GM18861 (cell line): ENCODE results near the gene STEEP1.

Experiments used
- ATAC-seq: cut with Tn5 transposase; IDR thresholded peaks from one replicate; pipeline ENCODE4 v1.9.1; 2021; ENCODE audit not compliant: unreplicated experiment

The STEEP1 gene

DNA sequence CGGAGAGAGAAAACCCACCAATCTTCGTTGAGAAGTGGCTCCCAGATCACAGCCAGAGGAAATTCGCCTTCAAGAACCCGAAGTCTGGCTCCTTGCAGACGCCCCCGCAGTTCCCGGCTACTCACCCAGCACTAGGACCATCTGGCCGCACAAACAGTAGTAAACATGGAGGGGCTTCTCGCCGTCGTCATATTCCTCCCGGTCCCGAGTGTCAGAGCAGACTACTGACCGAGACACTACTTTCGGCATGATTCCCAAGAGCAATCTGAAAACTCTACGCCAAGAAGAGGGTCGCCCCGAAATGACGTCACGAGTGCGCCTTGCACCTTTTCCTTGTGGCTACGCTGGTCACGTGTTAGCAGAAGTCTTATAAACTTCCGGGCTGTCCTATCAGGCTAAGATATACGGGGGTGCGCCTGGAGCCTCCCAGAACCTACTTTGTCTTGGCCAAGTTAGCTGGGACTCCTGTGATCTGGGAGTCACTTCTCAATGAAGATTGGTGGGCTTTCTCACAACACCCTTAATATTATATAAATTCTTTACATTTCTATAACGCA lies at the start of gene STEEP1:
Gene STEEP1 (minus strand): TSS at position 303 of the 557 bp plus-strand sequence. CDS start 54 bp downstream, at position 249.
- peak; percentile 87 for ATAC-seq

DNA sequence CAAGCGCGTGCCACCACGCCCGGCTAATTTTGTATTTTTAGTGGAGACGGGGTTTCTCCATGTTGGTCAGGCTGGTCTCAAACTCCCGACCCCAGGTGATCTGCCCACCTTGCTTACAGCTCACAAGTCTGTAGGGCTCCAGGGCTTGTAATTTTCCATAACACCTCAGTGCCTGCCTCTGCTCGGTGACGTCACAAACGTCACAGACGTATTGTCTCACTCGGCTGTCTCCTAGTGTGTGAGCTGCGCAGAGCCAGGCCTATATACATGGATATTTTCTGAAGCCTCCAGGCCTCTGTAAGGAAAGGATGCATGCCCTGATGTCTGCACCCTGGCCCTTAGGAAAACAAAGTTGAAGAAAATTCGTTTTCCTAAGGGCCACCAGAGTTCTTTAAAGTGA lies 49.6 kb upstream of the STEEP1 start:
- no peak for ATAC-seq

DNA sequence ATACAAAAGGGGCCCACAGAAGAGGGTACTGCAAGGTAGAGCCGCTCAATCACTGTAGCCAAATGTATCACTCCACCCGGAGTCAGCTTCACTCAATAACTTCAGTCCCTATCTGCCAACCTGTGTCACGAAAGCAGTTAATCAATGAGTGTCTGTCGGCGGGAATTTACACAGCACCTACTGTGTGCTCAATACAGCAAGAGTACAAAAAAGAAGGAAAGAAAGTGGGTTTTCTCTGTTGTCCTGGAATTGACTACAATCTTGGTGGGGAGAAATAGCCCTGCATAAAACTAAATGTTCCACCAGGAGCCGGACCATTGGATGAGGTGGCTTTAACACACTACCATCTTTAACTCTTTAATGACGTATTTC lies 41.8 kb upstream of the STEEP1 start:
- ATAC-seq: peak; percentile 4

DNA sequence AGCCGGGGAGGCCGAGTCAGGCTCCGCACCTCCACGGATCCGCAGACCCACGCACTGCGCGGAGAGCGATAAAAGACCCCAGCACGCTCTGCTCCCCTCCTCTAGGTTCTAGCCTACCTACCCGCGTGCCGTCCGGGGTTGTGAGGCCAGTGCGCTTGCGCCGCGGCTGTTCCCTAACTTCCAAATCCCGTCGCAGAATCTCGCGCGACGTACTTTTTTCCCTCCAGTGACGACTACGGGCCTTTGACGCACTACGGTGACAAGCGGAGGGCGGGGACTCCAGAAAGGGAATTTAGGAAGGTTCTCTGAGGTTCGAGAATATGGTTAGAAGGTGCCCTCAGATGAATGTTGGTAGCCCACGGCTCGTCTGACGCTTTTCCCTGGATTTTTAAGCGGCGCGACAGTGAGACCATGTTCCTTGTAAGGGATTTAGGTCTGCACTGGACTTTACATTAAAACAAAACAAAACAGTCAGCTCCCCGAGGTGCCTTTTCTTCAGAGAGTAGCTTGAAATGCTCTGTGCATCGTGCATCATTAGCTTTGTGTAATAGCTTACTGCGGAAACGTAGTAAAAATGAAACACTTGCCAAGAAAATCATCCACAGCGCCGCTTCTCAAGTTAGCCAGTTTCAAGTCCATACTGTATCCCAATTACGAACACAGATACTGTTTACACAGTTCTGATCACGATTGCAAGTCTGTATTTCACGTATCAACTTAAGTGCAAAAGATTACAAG lies 41.2 kb upstream of the STEEP1 start, which contains the start of gene NKRF:
Gene NKRF (minus strand): TSS at position 145 of the 738 bp plus-strand sequence.
- ATAC-seq: peak; percentile 70

DNA sequence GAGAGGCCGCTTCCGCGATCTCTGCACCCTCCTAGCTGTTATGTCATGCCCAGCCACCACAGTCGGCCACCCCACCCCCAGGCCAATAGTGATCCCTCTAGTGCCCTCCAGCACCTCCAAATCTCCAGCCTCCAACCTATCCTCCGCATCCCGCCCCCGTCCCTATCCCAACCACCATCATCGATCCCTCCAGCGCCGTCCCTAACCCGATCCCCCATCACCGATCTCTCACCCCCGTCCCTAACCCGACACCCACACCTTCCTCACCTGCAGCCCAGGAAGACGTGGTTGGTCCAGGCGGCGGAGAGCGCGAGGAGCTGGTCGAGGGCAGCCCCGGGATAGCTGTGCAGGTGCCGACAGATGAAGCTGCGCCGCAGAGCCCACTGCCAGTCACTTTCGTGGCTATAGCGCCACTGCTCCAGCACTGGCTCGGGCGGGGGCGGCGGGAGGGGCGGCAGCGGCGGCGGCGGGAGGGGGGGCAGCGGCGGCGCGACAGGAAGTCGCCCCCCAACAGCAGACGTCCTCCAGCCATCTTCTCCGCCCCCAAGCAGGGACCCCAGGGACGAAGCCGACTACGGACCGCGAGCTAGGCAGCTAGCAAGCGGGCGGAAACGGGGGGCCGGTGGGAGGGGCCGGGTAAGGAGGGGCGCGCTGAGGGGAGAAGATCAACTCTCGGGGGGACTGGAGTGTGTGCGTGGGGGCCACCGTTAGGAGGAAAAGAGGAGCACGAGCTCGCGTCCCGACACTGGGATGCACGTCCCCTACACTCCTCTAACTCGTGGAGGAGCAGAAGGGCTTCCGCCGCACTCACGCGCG lies 40.5 kb upstream of the STEEP1 start:
- ATAC-seq: peak; percentile 9

DNA sequence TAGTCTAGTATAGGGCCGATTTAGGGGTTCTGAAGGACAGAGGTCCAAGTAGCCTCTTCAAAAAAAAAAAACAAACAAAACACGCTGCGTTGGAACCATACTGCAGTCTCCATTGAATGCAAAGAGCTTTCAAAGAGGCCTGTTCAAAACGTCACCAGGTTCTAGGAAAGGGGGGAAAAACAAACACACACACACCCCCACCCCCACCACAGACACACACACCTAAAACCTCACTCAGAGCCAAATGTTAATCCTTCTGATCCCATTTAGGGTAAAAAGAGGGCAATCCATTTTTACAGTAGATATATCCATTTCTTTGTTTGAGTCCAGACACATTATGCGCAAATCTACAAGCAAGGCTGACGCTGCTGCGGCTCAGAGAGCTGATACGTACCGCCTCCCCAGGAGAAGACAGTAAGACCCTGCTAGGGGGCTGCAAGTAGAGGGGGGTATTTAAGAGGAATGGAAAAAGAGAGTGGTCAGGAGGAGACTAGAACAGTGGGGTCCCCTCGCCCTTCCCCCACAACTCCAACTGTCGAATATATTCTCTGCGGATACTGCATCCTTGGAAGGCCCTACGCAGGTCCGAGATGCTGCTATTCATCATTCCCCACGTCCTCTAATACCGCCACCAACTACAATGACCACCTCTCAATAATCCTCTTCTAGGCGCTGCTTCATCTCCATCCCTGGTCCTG lies 39.7 kb upstream of the STEEP1 start:
- ATAC-seq: no peak

DNA sequence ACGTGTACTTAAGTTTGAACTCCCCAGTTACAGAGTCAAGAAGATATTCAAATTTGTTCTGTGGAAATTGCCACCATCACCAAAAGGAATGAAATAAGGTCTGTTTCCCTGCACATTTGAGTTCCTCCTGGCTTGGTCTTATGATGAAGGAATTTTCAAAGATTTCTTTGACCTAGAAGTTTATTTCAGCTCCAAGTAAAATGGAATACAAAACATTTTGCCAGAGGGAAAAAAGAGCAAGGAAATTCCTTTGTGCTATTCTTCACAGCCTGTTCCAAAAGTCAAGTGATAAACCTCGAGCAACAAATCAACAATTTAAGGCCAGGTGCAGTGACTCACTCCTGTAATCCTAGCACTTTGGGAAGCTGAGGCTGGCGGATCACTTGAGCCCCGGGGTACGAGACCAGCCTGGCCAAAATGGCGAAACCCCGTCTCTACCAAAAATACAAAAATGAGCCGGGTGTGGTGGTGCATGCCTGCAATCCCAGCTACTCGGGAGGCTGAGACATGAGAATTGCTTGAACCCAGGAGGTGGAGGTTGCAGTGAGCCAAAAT lies 37.6 kb upstream of the STEEP1 start:
- no peak for ATAC-seq

DNA sequence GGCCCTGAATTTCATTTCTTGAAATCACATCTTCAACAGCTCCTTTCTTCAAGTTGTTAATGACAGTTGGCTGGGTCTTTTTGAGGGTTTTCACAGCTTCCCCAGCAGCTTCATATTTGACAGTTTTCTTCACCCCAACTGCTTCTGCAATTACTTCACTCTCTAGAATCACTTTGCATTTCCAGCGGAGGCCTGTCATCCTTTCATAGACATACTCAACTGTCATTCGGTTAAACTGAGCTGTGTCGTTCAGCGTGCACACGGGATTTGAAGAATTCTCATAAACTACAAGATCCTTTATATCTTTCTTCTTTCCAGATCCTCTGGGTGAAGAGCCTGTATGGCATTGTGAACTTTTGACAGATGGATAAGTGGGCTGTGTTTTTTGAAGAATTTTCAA lies 24.6 kb upstream of the STEEP1 start:
- no peak for ATAC-seq

DNA sequence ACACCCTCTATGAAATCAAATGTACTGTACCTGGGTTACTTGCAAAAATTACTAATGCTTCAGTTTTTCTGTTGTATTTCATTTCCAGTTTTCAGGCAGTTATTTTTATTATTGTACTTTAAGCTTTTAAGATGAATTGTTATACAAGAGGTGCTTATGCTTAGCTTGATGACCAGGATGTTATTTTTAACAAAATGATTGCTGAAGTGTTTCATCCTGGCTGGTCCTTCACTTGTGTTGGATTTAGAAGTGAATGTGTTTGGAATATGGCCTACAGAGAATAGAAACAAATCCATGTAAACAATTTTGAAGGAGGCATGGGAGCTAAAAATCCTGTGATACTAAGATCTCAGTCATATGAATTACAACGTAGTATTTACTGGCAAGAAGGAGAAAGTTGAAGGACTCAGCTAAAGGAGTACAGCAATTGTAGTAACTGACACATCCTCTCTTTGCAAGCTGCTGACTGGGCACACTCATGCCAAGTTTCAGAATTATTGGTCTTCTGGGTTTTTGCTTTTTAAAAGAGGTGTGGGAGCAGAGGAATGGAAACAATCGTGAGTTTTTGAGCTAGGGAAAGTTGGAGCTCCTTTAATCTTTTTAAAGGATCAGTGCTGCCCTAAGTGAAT lies 18.3 kb upstream of the STEEP1 start:
- no peak for ATAC-seq

DNA sequence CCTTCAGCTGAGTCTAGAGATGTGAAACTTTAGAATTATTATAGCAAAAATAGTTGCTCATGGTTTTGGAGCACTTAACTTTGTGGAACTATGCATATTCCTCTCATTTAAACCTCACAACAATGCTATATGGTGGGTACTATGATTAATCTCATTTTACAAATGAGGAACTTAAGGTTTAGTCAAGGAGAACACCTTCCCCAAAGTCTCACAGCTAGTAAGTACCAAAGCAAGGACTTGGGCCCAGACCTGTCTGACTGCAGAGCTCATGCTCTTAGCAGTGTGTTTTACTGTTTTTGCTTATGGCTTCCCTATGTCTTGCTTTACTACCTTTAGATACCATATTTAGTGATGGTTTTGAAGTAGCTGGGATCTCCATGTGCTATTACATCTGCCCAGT lies 14.2 kb upstream of the STEEP1 start:
- ATAC-seq: no peak

DNA sequence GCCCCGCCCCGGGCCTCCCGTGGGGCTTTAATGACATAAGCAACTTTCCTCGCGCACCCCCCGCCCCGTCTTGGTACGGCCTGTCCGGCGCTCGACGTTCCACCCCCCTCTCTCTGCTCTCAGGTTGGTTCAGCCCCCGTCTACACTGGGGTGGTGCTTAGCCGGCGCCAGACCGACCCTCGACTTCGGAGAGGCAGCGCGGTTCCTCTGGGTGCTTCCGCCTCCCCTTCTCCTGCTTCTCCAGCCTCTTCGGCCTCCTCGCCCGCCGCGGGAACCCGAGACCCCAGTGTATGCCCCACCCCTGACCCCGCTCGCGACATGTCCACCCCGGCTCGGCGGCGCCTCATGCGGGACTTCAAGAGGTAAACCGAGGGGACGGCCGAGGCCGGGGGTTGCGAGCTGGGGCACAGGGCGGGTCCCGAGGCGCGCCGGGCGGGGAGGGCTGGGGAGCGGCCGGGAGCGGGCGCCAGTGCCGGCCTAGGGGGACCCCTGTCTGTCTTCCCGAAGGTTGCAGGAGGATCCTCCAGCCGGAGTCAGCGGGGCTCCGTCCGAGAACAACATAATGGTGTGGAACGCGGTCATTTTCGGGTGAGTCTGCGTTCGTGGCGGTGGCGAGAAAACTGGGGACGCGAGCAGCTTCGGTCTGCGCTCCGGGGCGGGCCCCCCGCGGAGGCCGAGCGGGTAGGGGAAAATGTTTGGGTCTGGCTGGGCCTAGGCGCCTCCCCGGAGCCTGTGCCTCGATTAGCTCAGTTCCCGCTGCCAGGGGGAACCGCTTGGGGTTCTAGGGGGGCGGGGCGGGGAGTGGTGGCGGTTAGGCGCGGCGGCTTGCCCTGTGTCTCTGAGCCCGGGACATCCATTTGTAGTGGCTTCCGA lies 9.4 kb upstream of the STEEP1 start, which contains the start of gene UBE2A:
Gene UBE2A (plus strand): TSS at position 170 of the 873 bp plus-strand sequence. CDS start 149 bp downstream, at position 319.
- ATAC-seq: peak; percentile 58

DNA sequence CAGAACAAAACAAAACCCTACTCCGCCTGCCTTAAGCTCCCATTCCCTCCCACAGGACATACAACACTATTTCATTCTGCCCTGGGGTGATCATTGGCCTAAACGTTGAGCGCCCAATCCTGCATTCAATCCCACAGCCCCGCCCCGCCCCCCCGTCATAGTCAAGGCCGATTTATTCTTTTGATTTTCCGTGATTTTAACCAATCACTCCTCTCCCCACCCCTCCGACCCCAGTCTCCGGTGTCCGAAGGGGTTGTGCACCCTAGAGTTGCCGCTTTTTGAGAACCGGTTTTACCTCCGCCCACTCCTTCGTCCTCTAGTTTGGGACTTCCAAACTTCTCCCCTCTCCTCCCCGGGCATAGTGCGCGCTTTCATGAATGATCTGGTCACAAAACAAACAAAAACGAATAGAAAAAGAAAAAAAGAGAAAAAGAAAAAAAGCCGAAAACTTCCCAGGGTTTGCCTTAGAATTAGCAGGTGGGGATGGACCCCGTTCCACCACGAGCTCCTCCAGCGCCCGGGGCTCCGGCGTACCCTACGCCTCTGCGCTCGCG lies 8.7 kb upstream of the STEEP1 start:
- ATAC-seq: no peak

DNA sequence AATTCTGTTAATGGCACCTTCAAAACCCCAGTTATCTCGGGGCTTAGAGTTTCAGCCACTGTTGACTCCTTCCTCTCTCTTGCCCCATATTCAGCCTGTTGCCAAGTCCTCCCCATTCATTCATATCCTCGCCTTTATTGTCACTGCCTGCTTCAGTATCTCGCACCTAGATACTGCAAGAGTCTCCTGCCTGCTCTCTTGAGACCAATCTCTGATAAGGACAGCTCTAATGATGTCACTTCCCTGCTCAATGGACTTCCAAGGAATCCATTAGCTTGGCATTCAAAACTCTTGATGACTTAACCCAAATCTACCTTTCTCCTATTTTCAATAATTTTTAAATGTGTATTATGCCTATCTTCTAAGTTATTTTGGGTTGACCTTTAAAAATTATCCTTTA lies 8.0 kb upstream of the STEEP1 start:
- ATAC-seq: no peak

DNA sequence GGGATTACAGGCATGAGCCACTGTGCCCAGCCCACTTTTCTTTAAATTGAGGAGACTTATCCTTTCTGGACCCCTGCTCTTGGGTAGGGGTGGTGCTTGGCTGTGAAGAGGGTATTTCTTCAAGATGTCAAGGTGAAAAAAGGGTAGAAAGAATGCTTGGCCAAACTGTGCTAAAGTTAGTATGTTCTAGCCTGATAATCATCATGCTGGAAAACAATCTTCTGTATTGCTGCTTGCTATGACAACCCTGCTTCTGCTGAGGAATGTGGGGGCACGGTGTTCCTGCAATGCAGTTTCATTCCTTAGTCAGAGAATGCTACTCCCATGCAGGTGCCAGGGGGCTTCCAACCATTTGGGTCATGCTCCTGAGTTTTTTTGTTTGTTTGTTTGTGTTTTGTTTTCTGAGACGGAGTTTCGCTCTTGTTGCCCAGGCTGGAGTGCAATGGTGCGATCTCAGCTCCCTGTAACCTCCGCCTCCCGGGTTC lies 5.2 kb upstream of the STEEP1 start:
- ATAC-seq: no peak

DNA sequence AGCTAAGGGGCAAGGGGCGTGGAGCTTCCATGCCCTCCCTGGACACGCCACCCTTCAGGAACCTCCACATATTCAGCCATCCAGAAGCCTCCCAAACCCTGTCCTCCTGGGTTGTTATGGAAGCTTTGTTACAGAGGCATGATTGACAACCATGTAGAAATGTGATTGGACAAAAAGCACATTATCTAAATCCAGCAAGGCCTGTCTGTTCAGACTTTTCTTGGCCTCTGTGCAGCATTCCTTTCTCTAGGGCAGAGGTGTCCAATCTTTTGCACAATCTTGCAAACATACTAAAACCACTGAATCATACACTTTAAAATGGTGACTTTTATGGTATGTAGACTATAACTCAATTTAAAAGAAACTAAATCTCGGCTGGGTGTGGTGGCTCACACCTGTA lies 12.7 kb downstream of the STEEP1 start:
- no peak for ATAC-seq

DNA sequence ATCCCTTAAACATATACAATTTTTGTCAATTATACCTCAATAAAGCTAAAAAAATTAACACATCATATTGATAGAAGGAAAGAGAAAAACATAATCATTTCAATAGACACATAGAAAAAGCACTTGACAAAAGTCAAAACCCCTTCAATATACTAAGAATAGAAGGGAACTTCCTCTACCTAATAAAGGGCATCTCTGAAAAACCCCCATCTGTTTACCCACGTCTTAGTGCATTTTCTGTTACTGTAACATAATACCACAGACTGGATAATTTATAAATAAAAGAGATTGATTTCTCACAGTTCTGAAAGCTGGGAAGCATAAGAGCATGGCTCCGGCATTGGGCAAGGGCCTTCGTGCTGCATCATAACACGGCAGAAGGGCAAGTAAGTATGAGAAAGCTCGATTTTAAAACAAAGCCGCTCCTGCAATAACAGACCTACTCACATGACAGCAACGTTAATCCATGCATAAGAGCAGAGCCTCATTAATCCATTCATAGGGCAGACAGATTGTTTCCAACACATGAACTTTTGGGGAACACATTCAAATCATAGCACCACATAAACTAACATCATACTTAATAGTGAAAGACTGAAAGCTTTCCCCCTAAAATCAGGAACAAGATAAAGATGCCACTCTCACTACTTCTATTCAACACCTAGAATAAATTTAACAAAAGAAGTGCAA lies 15.7 kb downstream of the STEEP1 start:
- ATAC-seq: peak; percentile 44

DNA sequence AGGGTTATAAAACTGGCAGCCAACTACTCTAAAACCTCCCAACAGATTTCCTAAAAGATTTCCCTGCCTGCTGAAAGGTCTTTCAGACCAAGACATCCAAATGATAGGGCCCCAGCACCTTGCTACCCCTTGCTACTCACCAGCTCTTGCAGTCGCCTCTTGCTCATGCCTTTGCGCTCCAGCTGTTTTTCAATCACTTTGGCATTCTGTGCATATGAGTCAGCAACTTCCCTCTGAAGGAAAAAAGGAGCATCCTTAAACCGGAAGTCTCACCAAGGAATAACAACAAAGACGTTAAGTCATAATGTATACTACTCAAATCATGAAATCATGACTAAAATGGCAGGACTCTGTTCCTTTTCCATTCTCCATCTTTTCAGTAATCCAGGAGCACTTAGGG lies 24.0 kb downstream of the STEEP1 start:
- no peak for ATAC-seq

DNA sequence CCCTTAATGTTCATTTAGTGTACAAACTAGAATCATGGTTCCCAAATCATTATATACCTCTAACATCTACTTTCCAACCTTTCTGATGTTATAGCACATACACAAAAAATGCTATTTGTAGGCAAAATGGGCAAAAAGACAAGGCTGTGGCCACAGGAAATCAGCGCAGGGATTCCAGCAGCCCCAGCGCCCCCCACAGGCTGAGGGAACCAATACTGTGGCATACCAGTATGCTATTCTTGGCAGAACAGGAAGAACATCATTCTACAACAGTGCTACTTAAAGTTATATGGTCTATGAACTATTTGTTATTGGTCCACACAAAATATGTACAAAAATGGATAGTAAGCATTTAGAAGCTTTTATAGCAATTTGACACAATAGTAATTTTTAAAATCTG lies 25.3 kb downstream of the STEEP1 start:
- ATAC-seq: no peak
